HG03439 (cell line): ENCODE data around the gene FIBCD1.

Source experiments
- ATAC-seq: cut with Tn5 transposase; IDR thresholded peaks from one replicate; pipeline ENCODE4 v1.9.1; 2021; ENCODE audit warnings: mild to moderate bottlenecking, moderate library complexity; ENCODE audit not compliant: unreplicated experiment

FIBCD1 gene

DNA sequence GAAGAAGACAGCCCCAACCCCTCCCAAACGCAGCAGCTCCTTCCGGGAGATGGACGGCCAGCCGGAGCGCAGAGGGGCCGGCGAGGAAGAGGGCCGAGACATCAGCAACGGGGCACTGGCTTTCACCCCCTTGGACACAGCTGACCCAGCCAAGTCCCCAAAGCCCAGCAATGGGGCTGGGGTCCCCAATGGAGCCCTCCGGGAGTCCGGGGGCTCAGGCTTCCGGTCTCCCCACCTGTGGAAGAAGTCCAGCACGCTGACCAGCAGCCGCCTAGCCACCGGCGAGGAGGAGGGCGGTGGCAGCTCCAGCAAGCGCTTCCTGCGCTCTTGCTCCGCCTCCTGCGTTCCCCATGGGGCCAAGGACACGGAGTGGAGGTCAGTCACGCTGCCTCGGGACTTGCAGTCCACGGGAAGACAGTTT, 54.9 kb downstream of the FIBCD1 start:
- no peak for ATAC-seq

DNA sequence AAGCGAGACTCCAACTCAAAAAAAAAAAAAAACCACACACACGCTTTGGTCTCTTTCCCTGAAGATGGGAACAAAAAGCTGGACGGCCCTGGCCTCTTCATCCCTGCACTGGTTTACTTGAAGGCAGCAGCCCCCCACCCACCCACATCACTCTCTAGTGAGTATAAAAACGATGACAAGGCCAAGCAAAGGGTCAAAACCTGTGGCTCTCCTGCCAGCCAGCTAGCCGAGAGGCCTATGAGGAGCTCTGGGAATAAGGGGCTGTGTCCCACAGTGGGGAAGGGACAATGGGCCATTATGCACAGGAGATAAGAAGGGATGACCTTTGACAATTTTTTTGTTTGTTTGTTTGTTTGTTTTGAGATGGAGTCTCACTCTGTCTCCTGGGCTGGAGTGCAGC, 55.6 kb downstream of the FIBCD1 start:
- no peak for ATAC-seq

DNA sequence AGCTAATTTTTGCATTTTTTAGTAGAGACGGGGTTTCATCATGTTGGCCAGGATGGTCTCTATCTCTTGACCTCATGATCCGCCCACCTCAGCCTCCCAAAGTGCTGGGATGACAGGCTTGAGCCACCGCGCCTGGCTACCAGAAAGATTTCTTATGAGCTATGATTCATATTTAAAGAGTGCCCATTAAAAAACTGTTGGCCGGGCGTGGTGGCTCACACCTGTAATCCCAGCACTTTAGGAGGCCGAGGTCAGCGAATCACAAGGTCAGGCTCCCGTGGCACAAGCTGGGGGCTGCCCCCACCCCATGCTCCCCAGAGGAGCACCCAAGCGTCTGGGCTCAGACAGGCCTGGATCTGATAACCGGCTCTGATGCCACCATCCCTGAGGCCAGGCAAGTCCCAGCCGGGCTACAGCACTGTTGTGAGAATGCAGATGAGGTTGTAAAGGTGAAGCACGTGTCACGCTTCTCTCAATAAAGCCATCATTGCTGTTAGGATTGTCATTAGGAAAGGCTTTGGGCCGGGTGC, 56.3 kb downstream of the FIBCD1 start:
- no peak for ATAC-seq

DNA sequence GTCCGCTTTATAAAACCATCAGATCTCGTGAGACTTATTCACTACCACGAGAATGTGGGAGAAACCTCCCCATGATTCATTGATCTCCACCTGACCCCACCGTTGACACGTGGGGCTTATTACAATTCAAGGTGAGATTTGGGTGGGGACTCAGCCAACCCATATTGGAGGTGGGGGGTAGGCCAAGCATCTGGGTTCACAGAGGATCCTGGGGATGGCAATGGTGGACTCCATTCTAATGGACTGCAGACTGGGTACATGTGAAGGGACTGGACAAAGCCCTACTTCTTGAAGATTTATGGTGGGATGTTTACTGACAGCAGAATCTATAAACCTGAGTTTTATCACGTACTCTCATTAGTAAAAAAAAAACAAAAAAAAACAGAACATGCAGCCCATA, 57.5 kb downstream of the FIBCD1 start:
- no peak for ATAC-seq

DNA sequence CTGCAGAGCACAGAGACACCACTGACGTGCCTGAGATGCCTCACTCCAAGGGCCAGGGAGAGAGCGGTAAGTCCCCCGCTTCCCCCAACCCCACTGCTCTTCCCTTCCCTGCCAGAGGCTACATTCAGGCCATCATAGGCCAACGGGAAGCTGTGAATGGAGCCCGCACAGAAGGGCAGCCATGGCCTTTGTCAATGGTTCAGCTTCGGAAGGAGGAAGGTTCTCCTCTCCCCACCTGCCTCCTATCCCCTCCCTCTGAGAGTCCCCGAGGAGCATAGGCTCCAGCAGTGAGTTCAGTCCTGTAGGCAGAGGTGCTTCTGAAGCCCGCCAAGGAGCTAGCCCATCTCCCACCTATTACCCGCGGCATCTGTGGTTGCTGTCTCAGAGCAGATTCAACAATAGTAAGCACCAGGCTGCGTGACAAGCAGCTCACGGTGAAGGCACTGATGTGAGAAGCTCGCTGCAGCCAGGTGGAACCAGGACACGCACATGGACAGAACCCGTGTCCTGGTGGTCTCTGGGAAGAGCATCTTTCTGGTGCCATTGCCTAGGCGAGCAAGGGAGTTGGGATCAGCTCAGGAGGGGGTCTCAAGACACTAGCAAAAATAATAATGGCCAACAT, 58.3 kb downstream of the FIBCD1 start:
- ATAC-seq, result no peak

DNA sequence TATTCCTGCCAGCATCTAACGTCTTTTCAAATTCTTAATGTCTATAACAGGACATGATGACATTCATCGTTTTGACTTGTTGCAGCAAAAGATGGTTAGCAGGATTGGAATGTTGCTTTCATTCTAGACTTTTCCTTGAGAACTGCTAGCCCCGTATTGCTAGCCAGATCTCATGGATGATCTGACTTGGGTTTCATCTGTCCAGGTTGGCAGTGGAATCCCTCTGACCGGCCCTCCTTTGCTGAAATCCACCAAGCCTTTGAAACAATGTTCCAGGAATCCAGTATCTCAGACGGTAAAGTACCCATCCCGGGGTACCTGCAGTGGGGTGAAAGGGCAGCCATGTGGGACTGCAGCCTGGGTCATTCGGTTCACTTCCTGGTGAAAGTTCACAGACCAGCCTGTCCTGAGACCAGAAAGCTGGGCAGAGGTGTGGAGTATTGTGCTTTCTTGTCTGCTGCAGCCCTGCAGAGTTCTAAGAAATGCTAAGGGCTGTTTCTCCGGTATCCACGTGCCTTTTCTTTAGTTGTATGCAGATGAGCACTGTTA, 59.1 kb downstream of the FIBCD1 start:
- ATAC-seq, result no peak

DNA sequence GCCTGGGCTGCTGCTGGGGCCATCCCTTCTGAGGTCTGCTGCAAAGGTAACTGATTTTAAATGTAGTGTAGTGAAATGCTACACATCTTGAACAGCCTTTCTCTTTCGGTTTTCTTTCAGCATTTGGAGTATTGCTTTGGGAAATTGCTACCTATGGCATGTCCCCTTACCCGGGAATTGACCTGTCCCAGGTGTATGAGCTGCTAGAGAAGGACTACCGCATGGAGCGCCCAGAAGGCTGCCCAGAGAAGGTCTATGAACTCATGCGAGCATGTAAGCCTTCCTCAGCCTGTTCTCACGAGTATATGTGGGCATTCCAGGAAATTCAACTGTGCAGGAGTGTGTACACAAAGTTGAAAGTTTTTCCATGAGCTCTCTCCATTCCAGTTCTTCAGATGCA, 60.8 kb downstream of the FIBCD1 start:
- no peak for ATAC-seq

DNA sequence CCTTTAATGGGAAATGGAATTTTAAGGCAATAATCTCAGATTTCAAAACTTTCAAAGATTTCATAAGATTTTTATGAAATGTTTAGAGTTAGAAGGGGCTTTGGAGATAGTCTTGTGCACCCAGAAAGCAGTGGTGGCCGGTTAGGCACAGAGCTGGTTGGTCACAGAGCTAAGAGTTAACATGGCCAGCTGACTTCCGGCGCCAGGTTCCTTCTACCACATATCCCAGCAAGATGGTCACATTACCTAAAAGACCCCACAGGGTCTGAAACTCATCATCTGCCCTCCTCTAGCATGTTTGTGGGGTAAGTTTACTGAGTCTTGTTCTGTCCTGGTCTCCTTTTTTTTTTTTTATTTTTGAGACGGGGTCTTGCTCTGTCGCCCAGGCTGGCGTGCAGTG, 61.7 kb downstream of the FIBCD1 start:
- no peak for ATAC-seq

DNA sequence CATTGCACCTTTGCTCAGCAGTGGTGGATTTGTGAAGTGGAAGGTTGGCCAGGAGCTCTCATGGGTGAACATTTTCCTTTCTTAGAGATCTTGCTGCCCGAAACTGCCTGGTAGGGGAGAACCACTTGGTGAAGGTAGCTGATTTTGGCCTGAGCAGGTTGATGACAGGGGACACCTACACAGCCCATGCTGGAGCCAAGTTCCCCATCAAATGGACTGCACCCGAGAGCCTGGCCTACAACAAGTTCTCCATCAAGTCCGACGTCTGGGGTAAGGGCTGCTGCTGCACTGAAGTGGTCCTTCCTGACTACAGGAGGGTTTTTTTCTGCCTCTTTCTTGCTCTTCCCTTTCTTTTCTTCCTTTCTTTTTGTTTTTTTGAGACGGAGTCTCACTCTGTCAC, 64.3 kb downstream of the FIBCD1 start:
- ATAC-seq, result no peak

DNA sequence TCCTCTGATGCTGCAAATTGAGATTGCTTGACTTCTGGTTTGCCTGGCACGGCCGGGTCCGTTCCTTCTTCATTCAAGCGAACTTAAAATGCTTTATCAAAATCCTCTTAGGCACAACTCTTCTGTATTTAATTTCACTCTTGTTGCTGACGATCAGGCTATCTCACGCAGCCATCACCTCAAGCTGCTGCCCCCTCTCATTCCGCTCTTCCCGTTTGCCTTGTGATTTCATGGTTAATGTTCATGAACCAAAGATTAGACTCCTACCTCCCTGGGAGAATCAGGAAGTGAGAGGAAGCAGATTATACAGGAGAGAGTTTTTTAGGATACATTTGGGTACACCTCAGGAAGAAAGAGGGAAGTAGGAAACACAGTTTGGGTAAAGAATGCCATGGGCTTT, 65.1 kb downstream of the FIBCD1 start:
- ATAC-seq, result no peak

DNA sequence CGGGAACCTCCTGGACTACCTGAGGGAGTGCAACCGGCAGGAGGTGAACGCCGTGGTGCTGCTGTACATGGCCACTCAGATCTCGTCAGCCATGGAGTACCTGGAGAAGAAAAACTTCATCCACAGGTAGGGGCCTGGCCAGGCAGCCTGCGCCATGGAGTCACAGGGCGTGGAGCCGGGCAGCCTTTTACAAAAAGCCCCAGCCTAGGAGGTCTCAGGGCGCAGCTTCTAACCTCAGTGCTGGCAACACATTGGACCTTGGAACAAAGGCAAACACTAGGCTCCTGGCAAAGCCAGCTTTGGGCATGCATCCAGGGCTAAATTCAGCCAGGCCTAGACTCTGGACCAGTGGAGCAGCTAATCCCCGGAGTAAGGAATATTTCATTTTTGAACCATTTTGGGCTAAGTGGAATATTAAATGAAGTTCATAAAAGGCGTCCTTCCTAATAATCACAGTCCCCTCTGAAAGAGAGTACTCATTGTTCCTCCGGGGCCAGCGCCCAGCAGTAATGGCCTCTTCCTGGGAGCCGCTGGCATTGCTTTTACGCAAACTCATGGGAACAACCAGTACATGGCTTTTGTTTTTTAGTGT, 66.0 kb downstream of the FIBCD1 start:
- no peak for ATAC-seq

DNA sequence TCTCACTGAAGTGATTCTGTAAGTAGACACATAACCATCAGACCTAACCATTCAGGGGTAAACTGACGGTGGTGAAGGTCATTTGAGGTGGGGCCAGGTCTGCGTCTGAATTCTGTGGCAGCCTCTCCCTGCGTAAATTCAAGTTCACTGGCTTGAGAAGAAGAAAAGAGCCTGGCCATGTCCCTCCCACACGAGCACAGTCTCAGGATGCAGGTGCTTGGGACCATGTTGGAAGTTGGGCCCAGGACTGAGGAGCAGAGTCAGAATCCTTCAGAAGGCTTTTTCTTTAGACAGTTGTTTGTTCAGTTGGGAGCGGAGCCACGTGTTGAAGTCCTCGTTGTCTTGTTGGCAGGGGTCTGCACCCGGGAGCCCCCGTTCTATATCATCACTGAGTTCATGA, 66.5 kb downstream of the FIBCD1 start:
- ATAC-seq, result no peak

DNA sequence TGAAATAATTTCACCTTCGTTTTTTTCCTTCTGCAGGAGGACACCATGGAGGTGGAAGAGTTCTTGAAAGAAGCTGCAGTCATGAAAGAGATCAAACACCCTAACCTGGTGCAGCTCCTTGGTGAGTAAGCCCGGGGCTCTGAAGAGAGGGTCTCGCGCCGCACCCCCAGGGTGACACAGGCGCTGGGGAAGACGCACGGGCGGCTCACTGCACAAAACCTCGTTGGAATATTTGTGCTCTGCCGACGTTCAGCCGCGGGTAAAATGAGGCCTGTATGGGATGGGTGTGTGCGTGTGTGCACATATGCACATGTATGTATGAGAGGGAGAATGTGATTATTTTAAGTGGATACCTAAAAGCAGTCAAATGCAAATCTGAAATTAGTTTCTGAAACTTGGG, 67.0 kb downstream of the FIBCD1 start:
- ATAC-seq, result no peak

DNA sequence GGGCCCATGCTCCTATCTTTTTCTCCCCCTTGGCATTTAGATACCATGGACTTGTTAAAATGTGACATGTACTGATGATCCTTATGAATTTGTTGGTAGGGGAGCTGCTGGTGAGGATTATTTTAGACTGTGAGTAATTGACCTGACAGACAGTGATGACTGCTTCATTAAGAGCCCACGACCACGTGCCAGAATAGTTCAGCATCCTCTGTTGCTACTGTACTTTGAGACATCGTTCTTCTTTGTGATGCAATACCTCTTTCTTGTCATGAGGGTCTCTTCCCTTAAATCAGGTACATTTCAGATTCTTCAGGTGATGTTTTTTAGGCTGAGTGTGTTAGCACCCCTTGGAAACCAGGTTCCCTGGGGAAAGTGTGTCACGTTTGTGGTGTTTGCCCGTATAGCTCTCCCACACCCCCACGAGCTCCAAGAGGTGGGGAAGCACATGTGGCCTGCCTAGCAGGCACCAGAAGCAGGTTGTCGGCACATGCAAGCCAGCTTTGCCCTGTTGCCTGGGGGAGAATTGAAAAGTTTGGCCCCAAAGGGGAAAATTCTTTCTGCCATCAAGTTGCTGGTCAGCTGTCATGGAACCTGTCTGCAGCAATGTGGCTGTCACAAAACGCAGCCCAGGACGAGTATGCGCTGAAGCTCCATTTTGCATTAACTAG, 67.5 kb downstream of the FIBCD1 start:
- ATAC-seq, result no peak

DNA sequence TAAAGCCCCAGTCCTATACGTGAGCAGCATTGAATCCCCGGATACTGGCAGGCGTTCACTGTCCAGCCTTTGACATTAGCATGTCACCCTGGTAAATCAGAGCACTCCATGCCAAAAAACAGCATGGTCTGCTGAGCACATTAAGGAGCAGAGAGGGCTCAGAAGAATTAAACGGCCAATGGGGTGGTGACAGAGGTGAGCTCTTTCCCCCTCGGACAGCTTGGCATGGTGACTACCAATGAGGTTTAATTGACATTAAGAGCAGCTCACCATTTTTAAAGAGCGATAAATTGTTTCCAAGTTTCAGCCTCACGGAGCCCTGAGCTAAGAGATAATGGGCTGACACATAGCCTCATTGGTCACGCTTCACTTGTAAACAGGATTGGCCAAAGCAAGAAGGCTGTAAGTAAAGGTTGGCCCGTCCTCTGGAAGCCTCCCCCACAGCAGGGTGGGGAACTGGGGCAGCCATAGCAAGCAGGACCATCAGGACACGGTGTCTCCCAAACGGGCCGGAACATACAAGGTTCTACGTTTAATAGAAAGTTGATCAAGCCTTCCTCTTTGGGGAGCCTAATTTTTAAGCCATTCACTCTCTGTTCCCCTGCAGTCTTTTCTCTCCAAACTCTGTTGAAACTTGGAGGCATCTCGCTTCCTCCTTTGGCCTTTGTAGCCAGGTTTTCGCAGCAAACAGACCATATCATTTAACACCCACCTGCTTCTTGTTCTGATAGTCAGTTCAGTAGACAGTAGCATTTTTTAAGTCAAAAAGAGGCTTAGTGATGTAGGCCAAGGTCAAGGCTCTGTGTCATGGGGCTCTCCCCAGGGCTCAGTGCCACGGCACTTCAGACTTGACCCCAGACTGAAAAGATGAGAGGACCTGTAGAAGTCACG, 68.3 kb downstream of the FIBCD1 start:
- no peak for ATAC-seq

DNA sequence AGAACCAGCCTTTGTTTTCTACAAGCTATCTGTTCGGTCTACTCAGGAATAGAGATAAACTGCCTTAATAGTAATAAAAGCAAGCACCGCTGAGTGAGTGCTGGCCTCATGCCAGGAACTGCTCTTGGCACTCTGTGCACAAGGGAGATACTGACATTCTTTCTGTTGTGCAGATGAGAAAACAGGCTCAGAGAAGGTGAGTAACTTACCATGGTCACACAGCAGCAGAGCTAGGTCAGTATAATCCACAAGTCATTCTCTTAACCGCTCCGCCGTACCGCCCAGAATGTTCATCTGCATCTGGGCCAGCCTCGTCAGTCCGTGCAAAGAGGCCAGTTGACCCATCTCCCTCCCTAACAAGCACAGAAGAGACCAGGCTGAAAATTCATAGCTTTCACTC, 69.8 kb downstream of the FIBCD1 start:
- no peak for ATAC-seq

DNA sequence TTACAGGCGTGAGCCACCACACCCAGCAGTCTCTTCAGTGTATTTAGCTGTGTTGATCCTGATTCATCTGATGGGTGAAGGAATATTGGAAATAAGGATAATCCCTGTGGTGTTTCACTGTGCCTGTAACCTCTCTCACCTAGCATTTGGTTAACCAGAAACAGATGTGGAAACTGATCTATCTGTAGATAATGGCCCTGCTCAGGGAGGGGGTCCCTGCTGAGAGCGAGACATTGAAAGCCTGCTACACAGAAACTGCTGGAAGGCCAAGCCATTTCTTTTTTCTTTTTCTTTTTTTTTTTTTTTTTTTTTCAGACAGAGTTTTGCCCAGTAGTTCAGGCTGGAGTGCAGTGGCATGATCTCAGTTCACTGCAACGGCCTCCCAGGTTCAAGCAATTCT, 70.8 kb downstream of the FIBCD1 start:
- ATAC-seq, result no peak

DNA sequence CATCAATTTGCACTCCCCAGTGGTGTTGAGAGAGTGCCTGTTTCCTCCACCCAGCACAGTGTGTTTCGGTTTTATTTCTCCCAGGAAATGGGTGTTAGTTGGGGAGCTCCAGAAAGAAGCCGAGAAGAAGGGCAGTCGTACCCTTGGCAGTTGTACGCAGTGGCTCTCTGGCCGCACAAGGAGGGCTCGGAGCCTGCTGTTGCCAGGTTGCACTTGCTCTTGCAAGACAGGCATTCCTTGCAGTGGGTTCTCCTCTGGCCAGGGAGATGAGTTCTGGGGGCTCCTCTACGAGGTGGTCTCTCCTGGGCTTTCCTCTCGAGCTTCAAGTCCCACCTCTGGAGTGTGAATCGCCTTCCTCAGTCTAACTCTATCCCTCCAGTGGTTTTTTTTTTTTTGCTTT, 71.5 kb downstream of the FIBCD1 start:
- no peak for ATAC-seq

DNA sequence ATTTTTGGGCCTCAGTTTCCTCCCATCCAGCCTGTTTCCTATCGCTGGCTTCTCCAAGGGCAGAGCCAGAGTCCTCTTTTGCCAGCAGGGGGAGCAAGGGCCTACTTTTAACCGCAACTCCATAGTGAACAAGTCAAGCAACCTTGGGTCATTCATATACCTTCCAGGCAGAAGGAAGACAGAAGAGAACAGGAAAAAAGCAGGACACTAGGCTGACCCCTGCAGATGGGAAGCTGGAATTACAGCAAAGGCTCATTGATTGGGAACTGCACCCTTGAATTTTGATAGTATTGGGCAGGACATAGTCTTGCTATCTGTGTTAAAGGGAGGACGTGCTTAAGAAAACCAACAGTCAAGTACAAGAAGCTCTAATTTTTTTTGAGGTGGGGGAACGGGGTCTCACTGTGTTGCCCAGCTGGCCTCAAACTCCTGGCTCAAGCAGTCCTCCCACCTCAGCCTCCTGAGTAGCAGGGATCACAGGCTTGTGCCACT, 72.5 kb downstream of the FIBCD1 start:
- ATAC-seq, result no peak

DNA sequence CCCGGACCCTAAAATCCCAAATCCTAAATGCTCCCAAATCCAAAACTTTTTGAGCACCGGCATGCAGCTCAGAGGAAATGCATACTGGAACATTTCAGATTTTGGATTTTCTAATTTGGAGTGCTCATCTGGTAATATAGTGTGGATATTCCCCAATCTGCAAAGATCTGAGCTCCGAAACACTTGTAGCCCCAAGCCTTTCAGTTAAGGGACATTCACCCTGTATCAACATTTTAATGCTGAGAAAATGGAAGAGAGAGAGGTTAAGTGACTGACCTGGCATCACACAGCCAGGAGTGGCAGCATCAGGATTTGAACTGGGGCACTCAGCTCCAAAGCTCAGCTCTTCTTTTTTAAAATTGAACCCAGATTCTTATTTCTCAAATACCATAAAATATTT, 73.1 kb downstream of the FIBCD1 start:
- no peak for ATAC-seq

DNA sequence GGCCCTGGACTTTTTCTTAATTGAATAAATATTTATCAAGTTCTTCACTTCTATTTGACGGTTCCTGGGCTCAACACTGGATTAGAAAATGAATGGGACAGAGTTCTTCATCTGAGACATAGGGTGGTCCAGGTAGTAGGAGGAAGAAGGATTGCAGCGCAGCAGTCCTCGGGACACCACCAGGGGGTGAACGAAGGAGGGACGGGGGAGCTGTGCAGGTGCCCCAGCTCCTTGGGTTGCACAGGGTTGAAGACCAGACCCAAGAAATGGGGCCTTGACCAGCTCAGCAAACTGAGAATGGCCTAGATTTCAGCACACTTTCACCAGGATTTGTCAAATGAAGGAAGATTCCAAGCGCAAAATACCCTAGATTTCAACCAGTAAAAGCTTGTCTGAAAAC, 74.5 kb downstream of the FIBCD1 start:
- ATAC-seq, result no peak
